ENCODE measurements around the gene PHPT1. TPM values are rescaled to one million over a fixed set of nuclear protein-coding genes. Genes with fewer than 3 reads are reported as not detected.

Gene PHPT1
- total and polyA plus RNA-seq, 2 of the 8 experiments (the other 6 are each of a cell fraction or from before 2014, with no cell fraction given) = 109 to 226 TPM

- no peak for TF ChIP-seq RNF2 (IDR thresholded peaks at IDR 0.05; ENCODE audit: borderline replicate concordance, low read depth, low read length, missing control alignments, poor library complexity, severe bottlenecking)
- TF ChIP-seq SP1 (IDR thresholded peaks at IDR 0.05; ENCODE audit: low read depth, low read length) = no peak
- no peak for TF ChIP-seq E2F6 (IDR thresholded peaks at IDR 0.05)
- no peak for TF ChIP-seq SAP30 (IDR thresholded peaks at IDR 0.05; ENCODE audit: insufficient read depth, insufficient replicate concordance, low read length)
- TF ChIP-seq, protein P1, sequence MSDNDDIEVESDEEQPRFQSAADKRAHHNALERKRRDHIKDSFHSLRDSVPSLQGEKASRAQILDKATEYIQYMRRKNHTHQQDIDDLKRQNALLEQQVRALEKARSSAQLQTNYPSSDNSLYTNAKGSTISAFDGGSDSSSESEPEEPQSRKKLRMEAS (IDR thresholded peaks at IDR 0.05) = no peak
- TF ChIP-seq EZH2 (IDR thresholded peaks at IDR 0.05; ENCODE audit: low read depth, low read length, severe bottlenecking) = no peak
- TF ChIP-seq ASH2L (IDR thresholded peaks at IDR 0.05; ENCODE audit: low read length) = no peak
Measured at GRCh38 chr9:136865041-136865767, 16.0 kb downstream of the PHPT1 start (continued).
